ENCODE results near the gene GAS6.
A peak's percentile ranks its signal among the peaks of the same experiment; 100 is the strongest.

The GAS6 gene

DNA sequence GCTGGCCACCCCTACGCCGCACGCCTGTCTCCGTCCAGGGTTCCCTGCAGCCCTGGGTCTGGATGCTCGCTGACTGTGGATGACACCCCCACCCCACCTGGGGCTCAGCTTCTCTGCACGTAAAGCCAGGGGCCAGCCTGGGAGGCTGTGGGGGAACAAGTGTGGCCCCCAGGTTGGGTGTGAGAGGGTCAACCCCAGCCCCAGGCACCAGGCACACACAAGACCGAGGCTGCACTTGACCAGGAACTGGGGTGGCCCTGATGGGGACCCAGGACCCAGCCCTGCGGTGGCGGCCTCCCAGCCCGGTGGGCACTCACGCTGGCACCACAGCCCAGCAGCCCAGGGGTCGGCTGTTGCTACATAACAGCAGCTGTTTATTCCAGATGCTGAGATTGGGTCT, 41.6 kb downstream of the GAS6 start:
- DNase-seq, result no peak

DNA sequence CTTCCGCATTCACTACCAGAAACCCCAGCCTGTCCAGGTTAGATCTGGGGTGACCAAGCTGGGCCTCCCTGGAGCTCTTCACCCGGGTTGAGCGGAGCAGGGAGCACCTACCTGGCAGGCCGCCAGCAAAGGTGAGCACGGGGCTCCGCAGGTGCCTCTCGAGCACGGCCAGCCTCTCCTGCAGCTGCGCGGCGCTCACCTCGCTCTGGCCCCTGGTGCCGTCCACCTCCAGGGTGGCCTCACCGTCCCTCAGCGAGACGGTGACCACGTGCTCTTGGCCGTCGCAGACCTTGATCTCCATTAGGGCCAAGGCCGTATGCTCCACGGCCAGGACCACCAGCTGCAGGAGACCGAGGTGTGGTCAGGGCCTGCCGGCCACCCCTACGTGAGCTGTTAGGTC, 42.0 kb downstream of the GAS6 start:
- no peak for DNase-seq

DNA sequence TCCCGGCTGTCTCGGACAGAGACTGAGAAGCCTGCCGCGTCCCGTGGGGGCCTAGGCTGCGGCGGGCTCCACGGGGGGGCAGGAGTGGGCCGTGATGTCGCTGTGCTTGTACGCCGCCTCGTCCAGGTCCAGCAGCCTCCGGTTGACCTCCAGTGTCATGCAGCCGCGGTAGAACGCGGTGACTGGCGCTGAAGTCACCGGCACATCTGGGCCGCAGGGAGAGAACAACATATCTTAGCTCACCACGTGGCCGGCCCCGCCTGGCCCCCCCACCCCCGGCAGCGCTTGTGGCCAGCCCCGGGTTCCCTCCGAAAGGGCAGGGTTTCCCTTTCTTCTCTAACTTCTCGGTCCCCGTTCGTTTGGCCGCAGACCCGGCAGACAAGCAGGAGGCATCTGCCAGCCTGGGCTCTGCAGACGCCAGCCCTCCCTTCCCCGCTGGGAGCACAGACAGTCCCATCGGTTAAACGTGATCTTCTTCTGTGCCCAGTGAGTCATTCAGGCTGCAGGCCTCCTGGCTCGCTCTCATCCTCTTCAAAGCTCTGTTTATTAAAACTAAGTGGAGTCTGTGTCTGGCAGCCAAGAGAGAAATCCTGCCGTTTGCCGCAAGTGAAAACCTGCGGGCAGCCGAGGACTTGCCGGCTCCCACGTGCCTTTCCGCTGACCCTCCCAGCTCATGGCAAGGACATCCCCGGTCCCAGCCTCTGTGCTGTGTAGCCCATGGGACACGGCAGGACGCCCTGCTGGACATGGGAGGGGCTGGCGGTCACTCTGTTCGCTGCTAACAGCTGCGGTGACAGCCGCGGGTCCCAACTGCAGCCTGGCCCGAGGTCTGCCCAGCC, 42.8 kb downstream of the GAS6 start:
- DNase-seq, result peak in 54 of 56 donors; percentile 20 to 88 (median 70)

DNA sequence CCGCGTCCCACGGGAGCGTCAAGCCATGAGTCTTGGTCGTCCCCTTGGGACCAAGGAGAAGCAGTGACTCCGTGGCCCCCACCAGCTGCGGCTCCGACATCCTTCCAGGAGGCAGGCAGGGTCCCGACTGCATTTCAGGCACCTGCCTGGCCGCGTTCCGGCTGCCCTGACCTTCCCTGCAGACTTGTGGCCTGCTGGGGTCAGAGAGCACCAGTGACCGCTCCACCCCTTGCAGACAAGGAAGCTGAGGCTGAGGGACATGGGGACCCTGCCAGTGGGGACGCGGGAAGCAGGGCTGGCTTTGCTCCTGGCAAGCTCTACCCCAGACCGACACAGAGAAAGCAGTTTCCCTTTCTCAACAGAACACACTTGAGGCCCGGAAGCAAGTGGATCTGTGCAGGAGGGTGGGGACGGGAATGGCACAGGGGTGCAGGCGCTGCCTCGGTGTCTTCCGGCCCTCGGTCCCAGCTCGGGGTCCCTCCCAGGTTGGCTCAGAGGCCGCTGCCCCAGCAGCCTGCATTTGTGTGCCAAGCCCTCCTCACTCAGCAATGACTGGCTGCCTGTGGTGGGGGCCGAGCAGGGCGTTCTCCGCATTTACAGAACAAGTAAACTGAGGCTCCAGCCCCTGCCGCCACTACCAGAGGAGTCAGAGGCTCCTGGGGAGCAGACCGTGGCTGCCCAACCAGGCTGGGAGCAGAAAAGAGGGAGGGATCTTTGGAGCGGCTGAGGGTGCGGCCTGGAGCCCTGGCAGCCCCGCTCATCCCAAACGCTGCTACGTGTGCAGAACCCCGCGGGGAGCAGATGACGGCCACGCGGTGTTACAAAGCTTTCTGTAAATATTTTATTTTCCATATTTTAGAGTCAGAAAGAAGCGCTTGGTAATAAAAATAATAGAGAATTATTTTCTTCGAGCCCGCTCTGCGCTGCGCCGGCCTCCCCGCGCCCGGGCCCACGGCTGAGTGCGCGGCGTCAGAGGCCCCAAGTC, 43.9 kb downstream of the GAS6 start:
- no peak for DNase-seq

DNA sequence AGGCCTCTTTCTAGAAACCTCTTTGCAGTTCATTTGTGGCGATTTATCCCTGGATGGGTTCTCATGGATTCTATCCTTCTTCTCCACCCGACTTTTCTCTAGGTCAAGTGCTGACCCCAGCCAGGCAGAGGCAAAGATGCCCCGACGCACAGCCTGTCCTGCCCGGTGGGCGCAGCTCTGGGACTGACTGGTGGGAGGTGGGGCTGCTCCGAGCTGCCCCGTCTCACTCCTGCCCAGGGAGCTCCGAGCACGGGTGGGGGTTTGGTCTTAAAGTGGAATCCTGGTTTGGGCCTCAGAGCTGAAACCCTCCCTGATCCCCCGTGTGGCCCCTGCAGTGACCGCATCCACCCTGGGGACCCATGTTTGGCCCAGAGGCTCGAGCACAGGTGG, 44.5 kb downstream of the GAS6 start:
- no peak for DNase-seq

DNA sequence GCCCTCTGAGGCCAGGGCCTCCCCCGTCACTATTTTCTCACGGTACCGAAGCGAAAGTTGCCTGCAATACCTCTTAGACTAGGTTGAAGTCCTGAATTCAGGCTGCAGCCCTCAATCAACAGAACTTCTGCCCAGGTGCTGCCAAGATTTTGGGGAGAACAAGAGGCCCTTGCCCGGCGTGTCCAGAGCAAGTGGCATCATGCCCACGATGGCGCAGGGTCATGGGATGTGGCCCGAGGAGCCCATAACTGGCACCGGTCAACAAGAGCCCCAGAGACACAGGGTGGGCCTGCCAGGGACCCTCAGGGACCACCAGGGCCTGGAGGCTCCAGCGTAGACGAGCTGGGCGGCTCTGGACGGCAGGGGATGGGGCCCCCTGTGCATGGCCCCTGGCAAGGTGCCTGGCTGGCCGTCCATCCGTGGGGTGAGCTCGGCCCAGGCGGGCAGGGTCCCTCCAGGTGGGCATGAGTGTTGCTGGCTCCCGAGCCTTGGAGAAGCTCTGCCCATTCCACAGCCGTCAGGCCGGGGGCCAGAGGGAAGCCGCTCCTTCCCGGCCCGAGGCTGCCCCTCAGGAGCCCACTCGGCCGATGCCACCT, 45.1 kb downstream of the GAS6 start:
- no peak for DNase-seq

DNA sequence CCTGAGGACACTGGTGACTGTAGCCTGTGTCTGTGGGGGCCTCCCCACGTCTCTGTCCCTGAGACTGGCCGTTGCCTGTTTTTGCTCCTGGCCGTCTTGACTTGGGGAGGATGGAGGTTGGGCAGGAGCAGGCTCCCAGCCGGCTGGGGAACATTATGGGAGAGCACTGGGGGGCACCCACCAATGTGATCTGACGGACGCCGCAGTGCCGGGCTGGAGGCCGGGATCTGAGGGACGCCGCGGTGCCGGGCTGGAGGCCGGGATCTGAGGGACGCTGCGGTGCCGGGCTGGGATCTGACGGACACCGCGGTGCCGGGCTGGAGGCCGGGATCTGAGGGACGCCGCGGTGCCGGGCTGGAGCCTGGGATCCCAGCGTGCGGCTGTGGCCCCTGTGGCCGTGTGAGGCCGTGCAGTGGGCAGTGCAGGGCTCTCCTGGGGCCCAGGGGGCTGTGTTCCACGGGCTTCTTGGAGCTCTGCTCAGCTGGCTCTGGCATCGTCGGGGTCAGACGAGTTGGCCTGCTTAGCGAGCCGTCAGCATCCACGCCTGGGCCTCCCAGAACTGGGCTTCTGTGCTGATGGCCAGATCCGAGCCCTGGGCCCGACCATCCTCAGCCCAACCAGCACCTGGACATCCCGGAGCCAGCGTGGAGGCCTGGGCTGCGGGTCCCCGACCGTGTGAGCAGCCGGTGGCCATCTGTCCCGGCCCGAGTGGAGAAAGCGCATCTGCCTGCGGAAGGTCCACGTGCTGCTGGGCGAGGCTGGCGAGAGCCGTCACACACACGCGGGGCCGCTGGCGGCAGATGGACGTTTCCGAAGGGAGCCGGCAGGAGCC, 45.8 kb downstream of the GAS6 start:
- no peak for DNase-seq

DNA sequence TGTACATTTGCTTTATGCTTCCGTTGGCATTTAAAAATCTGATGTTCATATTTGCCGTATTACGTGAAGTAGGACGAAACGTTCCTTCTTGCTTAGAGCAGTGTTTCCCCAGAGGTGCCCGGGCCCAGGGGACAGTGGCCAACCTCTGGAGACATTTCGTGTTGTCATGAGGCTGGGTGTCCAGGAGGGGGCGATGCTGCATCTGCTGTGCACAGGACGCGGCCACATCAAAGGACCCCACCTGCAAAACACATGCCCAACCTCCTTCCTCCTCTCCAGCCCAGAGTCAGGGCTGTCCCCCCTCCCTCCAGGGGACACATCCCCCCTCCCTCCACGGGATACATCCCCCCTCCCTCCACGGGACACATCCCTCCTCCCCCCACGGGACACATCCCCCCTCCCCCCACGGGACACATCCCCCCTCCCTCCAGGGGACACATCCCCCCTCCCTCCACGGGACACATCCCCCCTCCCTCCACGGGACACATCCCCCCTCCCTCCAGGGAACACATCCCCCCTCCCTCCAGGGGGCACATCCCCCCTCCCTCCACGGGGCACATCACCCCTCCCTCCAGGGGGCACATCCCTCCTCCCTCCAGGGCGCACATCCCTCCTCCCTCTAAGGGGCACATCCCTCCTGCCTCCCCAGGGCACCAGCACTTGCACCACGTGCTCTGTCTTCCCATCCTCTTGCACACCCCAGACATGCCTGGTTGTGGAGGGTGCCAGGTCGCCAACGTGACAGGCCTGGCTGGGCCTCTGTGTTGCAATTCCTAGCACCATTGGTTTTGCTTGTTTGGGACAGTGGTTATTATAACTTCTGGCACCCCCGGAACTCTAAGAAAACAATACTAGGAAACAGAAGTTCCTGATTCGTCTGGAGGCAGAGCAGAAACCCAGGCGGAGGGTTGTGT, 46.7 kb downstream of the GAS6 start:
- peak in 44 of 56 donors; percentile 17 to 83 (median 46) for DNase-seq

DNA sequence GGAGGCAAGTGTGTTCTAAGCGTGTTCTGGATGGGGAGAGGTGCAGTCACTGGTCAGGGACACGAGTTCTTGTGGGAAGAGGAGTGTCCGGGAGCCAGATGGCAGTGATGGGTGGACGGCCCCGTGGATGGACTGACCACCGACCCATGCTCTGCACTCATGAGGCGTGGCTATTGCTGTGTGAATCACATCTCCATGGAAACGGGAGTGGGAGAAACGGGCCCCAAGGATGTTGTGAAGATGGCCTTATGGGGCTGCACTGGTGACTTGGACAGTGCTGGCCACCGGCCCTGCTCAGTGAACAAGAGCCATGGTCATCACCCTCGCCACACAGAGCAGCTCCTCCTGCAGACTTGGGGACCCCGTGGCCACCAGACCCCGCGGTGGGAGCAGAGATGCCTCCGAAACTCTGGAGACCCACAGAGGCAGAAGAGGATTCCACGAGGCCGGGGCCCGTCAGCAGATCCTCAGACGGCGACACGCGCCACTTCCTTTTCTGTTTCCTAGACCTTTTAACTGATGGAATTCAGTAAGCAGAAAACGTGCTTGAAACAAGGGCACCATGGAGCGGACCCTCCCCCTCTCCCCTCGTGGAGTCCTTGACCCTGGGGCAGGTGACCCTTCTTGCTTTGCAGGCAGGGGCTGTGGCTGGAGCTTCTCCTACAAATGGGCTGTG, 47.5 kb downstream of the GAS6 start:
- DNase-seq, result no peak

DNA sequence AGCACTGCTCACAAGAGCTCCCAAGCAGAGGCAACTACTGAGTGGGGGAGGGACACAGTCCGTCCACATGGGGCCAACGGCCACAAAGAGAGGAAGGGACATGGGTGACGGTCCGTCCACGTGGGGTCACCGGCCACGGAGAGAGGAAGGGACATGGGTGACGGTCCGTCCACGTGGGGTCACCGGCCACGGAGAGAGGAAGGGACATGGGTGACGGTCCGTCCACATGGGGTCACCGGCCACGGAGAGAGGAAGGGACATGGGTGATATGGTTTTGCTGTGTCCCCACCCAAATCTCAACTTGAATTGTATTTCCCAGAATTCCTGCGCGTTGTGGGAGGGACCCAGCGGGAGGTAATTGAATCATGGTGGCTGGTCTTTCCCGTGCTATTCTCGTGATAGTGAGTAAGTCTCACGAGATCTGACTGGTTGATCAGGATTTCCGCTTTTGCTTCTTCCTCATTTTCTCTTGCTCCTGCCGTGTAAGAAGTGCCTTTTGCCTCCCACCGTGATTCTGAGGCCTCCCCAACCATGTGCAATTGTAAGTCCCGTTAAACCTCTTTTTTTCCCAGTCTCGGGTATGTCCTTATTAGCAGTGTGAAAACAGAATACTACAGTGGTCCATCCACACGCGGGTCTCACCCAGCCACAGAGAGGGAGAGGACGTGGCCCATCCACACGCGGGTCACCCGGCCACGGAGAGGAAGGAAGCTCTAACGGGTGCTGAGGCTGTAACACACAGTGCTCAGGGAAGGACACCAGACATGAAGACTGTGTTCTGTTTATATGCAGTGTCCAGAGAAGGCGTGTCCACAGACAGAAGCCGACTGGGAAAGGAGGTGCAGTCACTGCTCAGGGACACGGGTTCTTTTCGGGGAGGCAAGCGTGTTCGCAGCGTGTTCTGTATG, 48.5 kb downstream of the GAS6 start:
- no peak for DNase-seq

DNA sequence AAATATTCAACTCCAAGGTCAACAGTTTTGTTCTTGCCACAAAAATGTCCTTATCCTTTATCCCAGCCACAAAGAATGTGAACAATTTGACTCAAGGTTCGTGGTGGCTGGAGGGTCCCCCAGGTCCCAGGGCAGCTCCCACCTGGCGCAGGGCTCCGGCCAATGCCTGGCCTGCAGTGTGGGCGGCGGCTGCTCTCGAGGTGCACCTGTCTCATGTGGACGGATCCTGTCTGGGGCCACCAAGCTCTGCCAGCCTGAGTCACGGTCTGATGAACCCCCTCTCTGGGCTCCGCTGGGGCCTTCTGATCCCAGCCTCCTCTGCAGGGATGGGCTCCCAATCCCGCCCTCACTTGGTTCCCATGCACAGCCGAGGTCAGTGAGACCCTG, 49.4 kb downstream of the GAS6 start:
- DNase-seq, result no peak

DNA sequence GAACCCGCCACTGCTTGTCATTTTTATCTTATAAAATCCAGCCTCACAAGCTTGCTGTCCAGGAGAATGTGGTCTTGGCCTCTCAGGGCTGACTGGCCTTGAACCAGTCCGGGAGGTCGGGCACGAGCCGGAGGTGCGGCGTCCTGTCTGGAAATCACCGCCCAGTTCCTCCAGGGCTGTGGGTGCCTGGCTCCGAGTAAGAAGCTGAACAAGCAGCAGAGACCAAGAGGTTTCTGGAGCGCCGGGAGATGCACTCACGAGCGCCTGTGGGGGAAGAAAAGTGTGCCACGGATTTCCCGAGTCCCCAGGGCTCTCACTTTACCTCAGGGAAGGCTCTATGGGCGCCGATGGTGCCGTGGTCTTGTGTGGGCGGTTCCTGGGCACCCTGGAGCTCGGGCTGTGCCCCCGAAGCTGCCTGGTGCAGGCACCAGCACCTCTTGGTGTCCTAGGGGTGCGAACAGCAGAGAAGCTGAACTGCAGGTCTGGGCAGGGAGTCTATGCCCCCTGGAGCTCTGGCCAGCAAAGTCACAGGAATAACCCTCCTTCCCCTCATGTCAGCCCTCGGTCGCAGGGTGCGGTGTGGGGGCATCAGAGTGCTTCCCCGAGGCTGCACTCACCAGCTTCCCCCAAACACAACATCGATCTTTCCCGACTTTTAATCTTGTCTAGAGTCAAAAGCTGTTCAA, 50.0 kb downstream of the GAS6 start:
- no peak for DNase-seq

DNA sequence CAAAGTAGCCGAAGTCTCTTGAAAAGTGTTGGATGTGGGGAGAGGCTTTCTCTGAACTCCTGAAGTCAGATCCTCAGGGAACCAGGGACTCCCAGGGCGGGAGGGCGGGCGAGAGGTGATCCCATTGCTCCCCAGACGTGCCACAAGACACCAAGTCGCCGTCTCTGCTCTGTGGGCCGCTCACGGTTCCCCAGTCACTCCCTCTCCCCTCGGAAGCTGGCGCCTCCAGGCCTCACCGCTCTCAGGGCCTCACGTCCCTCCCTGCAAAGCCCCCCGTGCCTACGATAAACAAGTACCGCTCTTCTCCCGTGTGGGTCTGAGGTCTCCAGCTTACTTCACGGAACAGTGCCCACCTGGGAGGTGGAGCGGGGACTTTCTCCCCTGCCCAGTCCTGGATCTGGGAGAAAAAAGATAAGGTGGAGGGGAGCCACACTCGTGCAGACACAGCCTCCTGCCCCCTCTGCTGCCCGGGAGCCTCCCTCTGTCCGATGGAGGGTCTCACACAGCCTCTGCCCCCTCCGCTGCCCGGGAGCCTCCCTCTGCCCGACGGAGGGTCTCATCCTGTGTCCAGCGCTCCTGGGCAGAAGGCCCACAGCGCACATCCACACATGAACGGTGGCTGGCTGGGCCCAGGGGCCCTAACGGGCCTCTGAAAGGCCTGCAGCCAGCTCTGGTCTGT, 50.7 kb downstream of the GAS6 start:
- DNase-seq, result no peak

DNA sequence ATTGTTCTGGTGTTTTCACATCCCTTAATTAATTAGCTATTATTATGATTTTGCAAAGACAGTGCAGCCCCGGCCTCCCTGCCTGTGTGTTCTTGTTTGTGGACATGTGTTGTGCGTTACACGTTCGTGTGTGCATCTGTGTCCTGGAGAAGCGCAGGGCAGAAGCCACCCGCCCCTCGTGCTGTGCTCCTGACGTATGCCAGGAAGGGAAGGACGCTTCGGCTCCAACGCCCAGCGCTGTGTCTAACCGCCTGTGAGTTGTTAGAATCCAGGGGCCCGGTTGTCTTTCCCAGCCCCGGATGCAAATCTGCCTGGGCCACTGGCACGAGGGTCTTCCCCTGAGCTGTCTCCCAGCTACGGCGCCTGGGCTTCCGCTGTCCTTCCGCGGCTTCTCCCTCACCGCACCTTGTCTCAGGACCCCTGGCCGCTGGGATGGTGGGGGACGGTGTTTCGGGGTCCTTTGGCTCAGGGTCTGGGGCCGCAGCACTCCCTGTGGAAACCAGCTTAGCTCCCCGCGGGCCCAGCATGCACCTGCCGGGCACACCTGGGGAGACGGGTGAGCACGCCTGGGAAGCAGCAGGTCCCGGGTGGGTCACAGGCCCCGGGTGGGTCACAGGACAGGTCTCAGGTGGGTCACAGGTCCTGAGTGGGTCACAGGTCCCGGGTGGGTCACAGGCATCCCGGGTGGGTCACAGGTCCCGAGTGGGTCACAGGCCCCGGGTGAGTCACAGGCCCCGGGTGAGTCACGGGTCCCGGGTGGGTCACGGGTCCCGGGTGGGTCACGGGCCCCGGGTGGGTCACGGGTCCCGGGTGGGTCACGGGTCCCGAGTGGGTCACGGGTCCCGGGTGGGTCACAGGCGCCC, 51.5 kb downstream of the GAS6 start:
- no peak for DNase-seq

DNA sequence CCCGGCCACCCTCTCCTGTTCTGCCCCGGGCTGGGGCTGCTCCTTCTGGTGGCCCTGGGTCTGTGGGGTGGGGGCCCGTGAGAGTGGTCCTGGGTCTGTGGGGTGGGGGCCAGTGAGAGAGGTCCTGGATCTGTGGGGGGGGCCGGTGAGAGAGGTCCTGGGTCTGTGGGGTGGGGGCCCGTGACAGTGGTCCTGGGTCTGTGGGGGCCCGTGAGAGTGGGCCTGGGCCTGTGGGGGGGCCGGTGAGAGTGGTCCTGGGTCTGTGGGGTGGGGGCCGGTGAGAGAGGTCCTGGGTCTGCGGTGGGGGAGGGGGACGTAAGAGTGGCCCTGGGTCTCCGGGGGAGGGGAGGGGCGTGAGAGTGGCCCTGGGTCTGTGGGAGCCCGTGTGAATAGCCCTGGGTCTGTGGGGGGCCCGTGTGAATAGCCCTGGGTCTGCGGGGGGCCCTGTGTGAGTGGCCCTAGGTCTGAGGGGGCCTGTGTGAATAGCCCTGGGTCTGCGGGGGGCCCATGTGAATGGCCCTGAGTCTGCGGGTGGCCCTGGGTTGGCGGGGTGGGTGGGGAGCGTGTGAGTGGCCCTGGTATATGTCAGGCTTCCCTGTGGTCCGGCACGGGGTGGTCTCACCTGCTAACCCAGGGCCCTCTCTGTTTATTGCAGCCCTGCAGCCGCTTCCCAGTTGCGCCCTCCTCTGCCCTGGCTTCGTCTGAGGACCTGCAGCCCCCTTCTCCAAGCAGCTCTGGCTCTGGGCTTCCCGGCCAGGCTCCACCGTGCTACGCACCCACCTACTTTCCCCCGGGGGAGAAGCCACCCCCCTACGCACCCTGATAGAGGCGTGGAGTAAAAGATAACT, 52.6 kb downstream of the GAS6 start:
- no peak for DNase-seq

Data from nucleus accumbens (tissue), 56 donors.